IMR-90 (cell line): Measurements from ENCODE around the gene CDH23.

Source experiments
- CTCF ChIP-seq: conservative IDR thresholded peaks from 2 replicates; pipeline ENCODE4 v1.5.1; 2012; ENCODE audit warnings: mild to moderate bottlenecking, low read depth, low read length, improper control_type of control experiment
- MAFK ChIP-seq: IDR thresholded peaks from 2 replicates; pipeline ENCODE4 v1.6.1; 2012; ENCODE audit warnings: low read depth, low read length, improper control_type of control experiment
- USF2 ChIP-seq: fragments of 150-350 bp; IDR thresholded peaks from 2 replicates; pipeline ENCODE4 v1.6.1; 2017; ENCODE audit warnings: mild to moderate bottlenecking, antibody characterized with exemption, low read length, low read depth

GRCh38 chr10:71713135-71714030 is 316.7 kb downstream of the CDH23 start:
- TF ChIP-seq CTCF (peak; percentile 28; the same call in 1 of the 2 replicates), MAFK (no peak), USF2 (no peak)
